KMS-11 (cell line): ENCODE data around the gene FAM24B.

ENCODE experiments used
- H2AFZ ChIP-seq: fragments of 200-600 bp; sonication (generic); 2 replicates; pipeline ENCODE4 v1.6.1; 2016; ENCODE audit warnings: antibody characterized with exemption, mixed run types, low read depth
- H3K27ac ChIP-seq: fragments of 200-600 bp; sonication (generic); 2 replicates; pipeline ENCODE4 v1.6.1; 2016; ENCODE audit warnings: mild to moderate bottlenecking, mixed run types
- H3K27me3 ChIP-seq: fragments of 200-600 bp; sonication (generic); 2 replicates; pipeline ENCODE4 v1.6.1; 2017; ENCODE audit warnings: mild to moderate bottlenecking, low read depth, mixed run types, moderate library complexity; ENCODE audit not compliant: insufficient read depth
- H3K36me3 ChIP-seq: fragments of 200-600 bp; sonication (generic); 2 replicates; pipeline ENCODE4 v1.6.1; 2017; ENCODE audit warnings: mild to moderate bottlenecking, mixed run types; ENCODE audit not compliant: insufficient read depth
- H3K4me1 ChIP-seq: fragments of 200-600 bp; sonication (generic); 2 replicates; pipeline ENCODE4 v1.6.1; 2016; ENCODE audit warnings: mild to moderate bottlenecking, low read depth, mixed run types; ENCODE audit not compliant: poor library complexity, severe bottlenecking
- H3K4me2 ChIP-seq: fragments of 200-600 bp; sonication (generic); 2 replicates; pipeline ENCODE4 v1.7.0; 2016; ENCODE audit warnings: mild to moderate bottlenecking, mixed run types
- H3K4me3 ChIP-seq: fragments of 200-600 bp; sonication (generic); IDR thresholded peaks from 2 replicates; pipeline ENCODE4 v1.6.1; 2017; ENCODE audit warnings: low read depth, low read length, mixed read lengths; ENCODE audit not compliant: insufficient read depth
- H3K79me2 ChIP-seq: fragments of 200-600 bp; sonication (generic); 2 replicates; pipeline ENCODE4 v1.6.1; 2016; ENCODE audit warnings: low read depth, mixed run types; ENCODE audit not compliant: insufficient read depth
- H3K9ac ChIP-seq: fragments of 200-600 bp; sonication (generic); 2 replicates; pipeline ENCODE4 v1.6.1; 2016; ENCODE audit warnings: mild to moderate bottlenecking, mixed run types
- H4K20me1 ChIP-seq: fragments of 200-600 bp; sonication (generic); 2 replicates; pipeline ENCODE4 v1.6.1; 2016; ENCODE audit warnings: mild to moderate bottlenecking, mixed run types; ENCODE audit not compliant: insufficient read depth
- TF ChIP-seq, protein P1 (sequence below): fragments of 200-600 bp; sonication (generic); conservative IDR thresholded peaks from 2 replicates; pipeline ENCODE4 v1.6.1; 2017; ENCODE audit warnings: low read depth, mild to moderate bottlenecking, antibody characterized with exemption, low read length, moderate library complexity, mixed read lengths

FAM24B gene

GRCh38 chr10:122864901-122865300 is 14.5 kb downstream of the FAM24B start:
- H2AFZ ChIP-seq: no peak overlapping the region
- no peak overlapping the region for H3K27ac ChIP-seq
- no peak overlapping the region for H3K4me2 ChIP-seq
- H3K9ac ChIP-seq: no peak overlapping the region
- no peak overlapping the region for H3K4me3 ChIP-seq
- peaks cover 14% of the 10 kb centered on the region for H3K4me1 ChIP-seq
- H3K27me3 ChIP-seq: no peaks in the 10 kb centered on the region
- TF ChIP-seq, protein P1, sequence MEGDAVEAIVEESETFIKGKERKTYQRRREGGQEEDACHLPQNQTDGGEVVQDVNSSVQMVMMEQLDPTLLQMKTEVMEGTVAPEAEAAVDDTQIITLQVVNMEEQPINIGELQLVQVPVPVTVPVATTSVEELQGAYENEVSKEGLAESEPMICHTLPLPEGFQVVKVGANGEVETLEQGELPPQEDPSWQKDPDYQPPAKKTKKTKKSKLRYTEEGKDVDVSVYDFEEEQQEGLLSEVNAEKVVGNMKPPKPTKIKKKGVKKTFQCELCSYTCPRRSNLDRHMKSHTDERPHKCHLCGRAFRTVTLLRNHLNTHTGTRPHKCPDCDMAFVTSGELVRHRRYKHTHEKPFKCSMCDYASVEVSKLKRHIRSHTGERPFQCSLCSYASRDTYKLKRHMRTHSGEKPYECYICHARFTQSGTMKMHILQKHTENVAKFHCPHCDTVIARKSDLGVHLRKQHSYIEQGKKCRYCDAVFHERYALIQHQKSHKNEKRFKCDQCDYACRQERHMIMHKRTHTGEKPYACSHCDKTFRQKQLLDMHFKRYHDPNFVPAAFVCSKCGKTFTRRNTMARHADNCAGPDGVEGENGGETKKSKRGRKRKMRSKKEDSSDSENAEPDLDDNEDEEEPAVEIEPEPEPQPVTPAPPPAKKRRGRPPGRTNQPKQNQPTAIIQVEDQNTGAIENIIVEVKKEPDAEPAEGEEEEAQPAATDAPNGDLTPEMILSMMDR: no peak
- H3K36me3 ChIP-seq: no peaks in the 10 kb centered on the region
- no peaks in the 10 kb centered on the region for H4K20me1 ChIP-seq
- peaks cover 63% of the 10 kb centered on the region for H3K79me2 ChIP-seq

GRCh38 chr10:122864194-122864592 is 15.2 kb downstream of the FAM24B start:
- H3K4me1 ChIP-seq: peaks cover 14% of the 10 kb centered on the region
- no peak overlapping the region for H3K27ac ChIP-seq
- TF ChIP-seq, protein P1: no peak

DNA sequence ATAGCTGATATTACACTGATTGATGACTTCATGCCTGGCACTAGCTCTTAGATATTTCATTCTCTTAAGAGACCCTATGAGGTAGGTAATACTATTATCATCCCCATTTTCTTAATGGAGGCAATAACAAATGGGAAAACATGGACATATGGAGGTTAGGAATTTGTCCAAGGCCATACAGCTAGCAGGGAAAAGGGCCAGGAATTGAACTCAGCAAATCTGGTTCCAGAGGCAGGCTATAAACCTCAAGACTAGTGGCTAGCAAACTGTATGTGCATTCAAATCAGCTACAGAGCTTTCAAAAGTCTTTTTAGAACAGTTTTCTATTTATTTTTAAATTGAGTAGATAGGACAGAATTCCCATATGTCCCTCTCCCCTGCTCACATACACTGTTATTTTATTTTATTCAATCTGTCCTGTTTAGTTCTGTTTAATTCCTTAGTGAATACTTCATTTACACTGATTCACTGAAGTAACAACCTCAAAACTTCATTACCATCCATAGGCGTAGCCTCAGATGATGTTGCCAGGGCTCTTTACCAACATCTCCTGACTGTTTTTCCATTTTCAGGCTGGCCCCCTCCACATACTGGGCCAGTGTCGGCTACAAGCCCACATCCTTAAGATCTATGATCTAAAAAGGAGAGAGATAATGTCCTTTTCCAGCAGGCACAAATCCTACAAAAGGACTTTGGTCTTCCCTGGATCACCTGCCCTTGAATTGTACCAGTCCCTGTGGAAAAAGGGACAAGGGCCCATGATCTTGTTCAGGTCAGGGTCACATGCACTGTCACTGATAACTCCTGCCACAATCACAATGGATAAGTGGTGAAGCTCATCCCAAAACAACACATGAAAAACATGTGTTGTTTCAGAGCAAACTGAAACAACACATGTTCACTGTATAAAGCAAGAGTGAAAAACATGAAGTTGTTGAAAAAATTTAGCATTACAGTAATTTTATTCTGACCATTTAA is 15.9 kb downstream of the FAM24B start:
- Histone ChIP-seq H3K9ac (no peak overlapping the region), H3K36me3 (peaks cover 3% of the 10 kb centered on the region; the same call in 1 of the 2 replicates), H3K27me3 (no peaks in the 10 kb centered on the region), H3K79me2 (peaks cover 66% of the 10 kb centered on the region), H3K4me2 (no peak overlapping the region), H3K4me1 (peaks cover 14% of the 10 kb centered on the region), H4K20me1 (no peaks in the 10 kb centered on the region), H3K4me3 (no peak overlapping the region), H3K27ac (no peak overlapping the region), H2AFZ (no peak overlapping the region)
- TF ChIP-seq, protein P1: no peak

More at GRCh38 chr10:122864194-122864592, 15.2 kb downstream of the FAM24B start:
- Histone ChIP-seq H3K27me3 (no peaks in the 10 kb centered on the region), H3K4me3 (no peak overlapping the region), H3K79me2 (peaks cover 60% of the 10 kb centered on the region), H3K36me3 (no peaks in the 10 kb centered on the region), H3K9ac (no peak overlapping the region), H4K20me1 (no peaks in the 10 kb centered on the region), H2AFZ (no peak overlapping the region), H3K4me2 (no peak overlapping the region)

GRCh38 chr10:122861711-122862161 is 17.6 kb downstream of the FAM24B start:
- no peak overlapping the region for H3K27ac ChIP-seq

More at GRCh38 chr10:122861711-122862161, 17.6 kb downstream of the FAM24B start:
- H3K4me1 ChIP-seq: peaks cover 14% of the 10 kb centered on the region
- H3K79me2 ChIP-seq: peaks cover 55% of the 10 kb centered on the region; the same call in 1 of the 2 replicates
- H3K4me3 ChIP-seq: no peak overlapping the region
- H4K20me1 ChIP-seq: no peaks in the 10 kb centered on the region
- H3K4me2 ChIP-seq: no peak overlapping the region
- no peaks in the 10 kb centered on the region for H3K27me3 ChIP-seq
- no peak overlapping the region for H2AFZ ChIP-seq
- no peak overlapping the region for H3K9ac ChIP-seq
- H3K36me3 ChIP-seq: peaks cover 4% of the 10 kb centered on the region; the same call in 1 of the 2 replicates
- TF ChIP-seq, protein P1: no peak
